ENCODE data around the gene MTM1.

GRCh38 chrX:150690126-150690525, 121.7 kb downstream of the MTM1 start:
- TF ChIP-seq GABPA (IDR thresholded peaks at IDR 0.05; ENCODE audit: low read depth), result no peak
- no peak for TF ChIP-seq CTCF (IDR thresholded peaks at IDR 0.05)
- TF ChIP-seq TAF1 (IDR thresholded peaks at IDR 0.05; ENCODE audit: borderline replicate concordance, low read depth, low read length), result no peak
- TF ChIP-seq POLR2AphosphoS5 (IDR thresholded peaks at IDR 0.05; ENCODE audit: low read depth, low read length), result no peak
- no peak for TF ChIP-seq FOXM1 (IDR thresholded peaks at IDR 0.05; ENCODE audit: low read depth)
- TF ChIP-seq TEAD4 (IDR thresholded peaks at IDR 0.05; ENCODE audit: borderline replicate concordance, insufficient read depth), result no peak; the same call in 1 of the 2 replicates
- TF ChIP-seq YY1 (IDR thresholded peaks at IDR 0.05; ENCODE audit: low read depth), result peak; percentile 84; the same call in 1 of the 2 replicates
- peak; percentile 49 for TF ChIP-seq JUND (IDR thresholded peaks at IDR 0.05)
- no peak for TF ChIP-seq CHD2 (IDR thresholded peaks at IDR 0.05; ENCODE audit: low read length, partially characterized antibody)
- TF ChIP-seq ZBTB33 (IDR thresholded peaks at IDR 0.05; ENCODE audit: borderline replicate concordance, low read depth), result no peak
- no peak for TF ChIP-seq SMC3 (IDR thresholded peaks at IDR 0.05; ENCODE audit: low read depth, low read length)
- TF ChIP-seq EZH2phosphoT487 (IDR thresholded peaks at IDR 0.05; ENCODE audit: borderline replicate concordance, low read depth), result no peak
- no peak for TF ChIP-seq REST (IDR thresholded peaks at IDR 0.05; ENCODE audit: low read depth, low read length)
